Caco-2 (cell line): Measurements from ENCODE around the gene RNU5B-1. TPM values are rescaled to one million over a fixed set of nuclear protein-coding genes. Genes with fewer than 3 reads are reported as not detected.

Experiments
- BruUV-seq: library from RNA; stranded (reverse); fragments of 400-500 nt; replicated peaks from 2 replicates; lab custom pipeline; 2021; lab: Mats Ljungman, UMichigan
- CTCF ChIA-PET: fragments of 300-600 bp; sonication (Branson Sonifier 250); formaldehyde crosslinking; loops from one replicate; lab custom pipeline; 2022; ENCODE audit warnings: antibody characterized with exemption; lab: Charles Lee
- POLR2A ChIA-PET: fragments of 300-600 bp; sonication (Branson Sonifier 250); formaldehyde crosslinking; loops from one replicate; lab custom pipeline; 2022; ENCODE audit warnings: antibody characterized with exemption; lab: Charles Lee
- DNase-seq, 2 experiments: peaks; one replicate each; pipeline versions ENCODE4 v3.0.0 to v3.0.0-alpha.2; 2020 to 2022
- H3K27me3 ChIP-seq: replicated peaks from 2 replicates; pipeline ENCODE4 v1.6.0; 2011; ENCODE audit warnings: low read length; ENCODE audit not compliant: control insufficient read depth, insufficient read depth
- H3K36me3 ChIP-seq: 2 replicates; pipeline ENCODE4 v1.5.1; 2011; ENCODE audit warnings: low read length; ENCODE audit not compliant: control insufficient read depth, insufficient read depth
- H3K4me1 ChIP-seq: fragments of 250-450 bp; sonication (Bioruptor Pico); 2 replicates; pipeline ENCODE4 v1.5.1; 2020; ENCODE audit warnings: mild to moderate bottlenecking
- H3K4me3 ChIP-seq: 2 replicates; pipeline ENCODE4 v1.5.1; 2011; ENCODE audit warnings: low read depth, mild to moderate bottlenecking, control low read depth, low read length
- H3K9me3 ChIP-seq: fragments of 250-450 bp; sonication (Bioruptor Pico); 2 replicates; pipeline ENCODE4 v1.5.1; 2020; ENCODE audit warnings: mild to moderate bottlenecking, moderate library complexity
- H3K27ac Mint-ChIP-seq: one replicate; pipeline ENCODE4 v1.8.0; 2022; ENCODE audit warnings: mixed read lengths; ENCODE audit not compliant: unreplicated experiment
- H3K27me3 Mint-ChIP-seq: one replicate; pipeline ENCODE4 v1.8.0; 2022; ENCODE audit warnings: mixed read lengths; ENCODE audit not compliant: insufficient read depth, unreplicated experiment
- H3K36me3 Mint-ChIP-seq: one replicate; pipeline ENCODE4 v1.8.0; 2022; ENCODE audit warnings: mild to moderate bottlenecking, mixed read lengths; ENCODE audit not compliant: insufficient read depth, unreplicated experiment
- H3K4me1 Mint-ChIP-seq: one replicate; pipeline ENCODE4 v1.8.0; 2022; ENCODE audit warnings: low read depth, mixed read lengths; ENCODE audit not compliant: unreplicated experiment
- H3K4me3 Mint-ChIP-seq: one replicate; pipeline ENCODE4 v1.8.0; 2022; ENCODE audit warnings: mild to moderate bottlenecking, moderate library complexity, mixed read lengths; ENCODE audit not compliant: unreplicated experiment
- H3K9me3 Mint-ChIP-seq: one replicate; pipeline ENCODE4 v1.8.0; 2022; ENCODE audit warnings: mixed read lengths; ENCODE audit not compliant: unreplicated experiment
- CTCF ChIP-seq, 2 experiments: fragments of 200-600 bp in 1 of 2; IDR thresholded peaks; 1 replicate in 1 of 2; 2 replicates in 1 of 2; pipeline versions ENCODE4 v1.5.1 to v1.8.0; 2011 to 2022; ENCODE audit warnings: antibody characterized with exemption in 1 of 2, control low read depth in 1 of 2, inconsistent platforms in 1 of 2, low read depth in 1 of 2, low read length in 1 of 2, mild to moderate bottlenecking in 1 of 2, moderate library complexity in 1 of 2; ENCODE audit not compliant: insufficient read depth in 1 of 2, severe bottlenecking in 1 of 2, unreplicated experiment in 1 of 2
- intact Hi-C: fragments of 100-400 bp; cut with micrococcal nuclease; formaldehyde crosslinking; loops from one replicate; pipeline ENCODE4 v1.10.0; 2022; ENCODE audit not compliant: unreplicated experiment
- total RNA-seq: library from RNA; stranded (reverse); gene quantifications from 2 replicates; pipeline ENCODE4 v1.2.3, GENCODE V29; 2022

RNU5B-1 gene
- total RNA-seq, 1 experiment from 2014 or later, result not detected

- H3K9me3 Mint-ChIP-seq, result no peaks in the 10 kb centered on the region
- TF ChIP-seq CTCF (IDR thresholded peaks at IDR 0.05; ENCODE audit: insufficient read depth in 1 of 2, low read depth in 1 of 2, low read length in 1 of 2, severe bottlenecking in 1 of 2, unreplicated experiment in 1 of 2), result no peak
- intact Hi-C loops, result loop anchor here (1.0 kb wide), 1 partner anchor 7 kb away; no protein-coding TSS in a partner anchor
- Histone ChIP-seq H3K9me3 (no peaks in the 10 kb centered on the region), H3K4me1 (peaks cover 32% of the 10 kb centered on the region), H3K4me3 (peak overlapping the region; percentile 61), H3K27me3 (no peaks in the 10 kb centered on the region), H3K36me3 (no peaks in the 10 kb centered on the region)
- peaks cover 19% of the 10 kb centered on the region for H3K36me3 Mint-ChIP-seq
- BruUV-seq, result TSS peak; percentile 73
- DNase-seq, result no peak
- no peaks in the 10 kb centered on the region for H3K27me3 Mint-ChIP-seq
- H3K27ac Mint-ChIP-seq, result peak overlapping the region; percentile 70
- CTCF ChIA-PET, result interaction anchor here (1.4 to 2.5 kb wide), 7 partner anchors 10 to 252 kb away, joined by 4 to 8 read pairs (median 5); partner anchors contain the start of genes CLPX and RNU5B-1
- H3K4me1 Mint-ChIP-seq, result peaks cover 25% of the 10 kb centered on the region
- POLR2A ChIA-PET, result interaction anchor here (0.6 to 2.2 kb wide), 5 partner anchors 10 to 217 kb away, joined by 4 to 14 read pairs (median 10); partner anchors contain the start of genes CLPX and RNU5B-1
- peak overlapping the region; percentile 86 for H3K4me3 Mint-ChIP-seq
These were observed 19.0 kb upstream of the RNU5B-1 start for GRCh38 chr15:65285291-65286068.

GRCh38 chr15:65286069-65286703, 18.3 kb upstream of the RNU5B-1 start:
- intact Hi-C loops, result loop anchor here (1.0 kb wide), 1 partner anchor 8 kb away; no protein-coding TSS in a partner anchor
- H3K4me1 Mint-ChIP-seq, result peaks cover 31% of the 10 kb centered on the region
- peak overlapping the region; percentile 86 for H3K4me3 Mint-ChIP-seq

More at GRCh38 chr15:65286069-65286703, 18.3 kb upstream of the RNU5B-1 start:
- Mint-ChIP-seq H3K36me3 (peaks cover 17% of the 10 kb centered on the region), H3K9me3 (no peaks in the 10 kb centered on the region), H3K27me3 (no peaks in the 10 kb centered on the region), H3K27ac (peak overlapping the region; percentile 70)
- DNase-seq, result no peak
- H3K9me3 ChIP-seq, result no peaks in the 10 kb centered on the region
- peak overlapping the region; percentile 61 for H3K4me3 ChIP-seq
- CTCF ChIA-PET, result interaction anchor here (0.6 to 2.5 kb wide), 9 partner anchors 8 to 545 kb away, joined by 4 to 17 read pairs (median 6); partner anchors contain the start of genes CLPX and RNU5B-1
- peaks cover 32% of the 10 kb centered on the region for H3K4me1 ChIP-seq
- no peaks in the 10 kb centered on the region for H3K36me3 ChIP-seq
- H3K27me3 ChIP-seq, result no peaks in the 10 kb centered on the region
- no TSS peak for BruUV-seq
- TF ChIP-seq CTCF (IDR thresholded peaks at IDR 0.05; ENCODE audit: insufficient read depth in 1 of 2, low read depth in 1 of 2, low read length in 1 of 2, severe bottlenecking in 1 of 2, unreplicated experiment in 1 of 2), result no peak
- POLR2A ChIA-PET, result interaction anchor here (0.6 to 2.2 kb wide), 10 partner anchors 11 to 483 kb away, joined by 3 to 14 read pairs (median 8); partner anchors contain the start of genes CLPX and RNU5B-1
